ENCODE measurements around the gene ZNF148.
"Not testable (repeated sequence)": the region's sequence is repeated elsewhere in the genome, so short reads cannot be mapped to it uniquely, and the experiment has no call there.

ZNF148 gene, protein sequence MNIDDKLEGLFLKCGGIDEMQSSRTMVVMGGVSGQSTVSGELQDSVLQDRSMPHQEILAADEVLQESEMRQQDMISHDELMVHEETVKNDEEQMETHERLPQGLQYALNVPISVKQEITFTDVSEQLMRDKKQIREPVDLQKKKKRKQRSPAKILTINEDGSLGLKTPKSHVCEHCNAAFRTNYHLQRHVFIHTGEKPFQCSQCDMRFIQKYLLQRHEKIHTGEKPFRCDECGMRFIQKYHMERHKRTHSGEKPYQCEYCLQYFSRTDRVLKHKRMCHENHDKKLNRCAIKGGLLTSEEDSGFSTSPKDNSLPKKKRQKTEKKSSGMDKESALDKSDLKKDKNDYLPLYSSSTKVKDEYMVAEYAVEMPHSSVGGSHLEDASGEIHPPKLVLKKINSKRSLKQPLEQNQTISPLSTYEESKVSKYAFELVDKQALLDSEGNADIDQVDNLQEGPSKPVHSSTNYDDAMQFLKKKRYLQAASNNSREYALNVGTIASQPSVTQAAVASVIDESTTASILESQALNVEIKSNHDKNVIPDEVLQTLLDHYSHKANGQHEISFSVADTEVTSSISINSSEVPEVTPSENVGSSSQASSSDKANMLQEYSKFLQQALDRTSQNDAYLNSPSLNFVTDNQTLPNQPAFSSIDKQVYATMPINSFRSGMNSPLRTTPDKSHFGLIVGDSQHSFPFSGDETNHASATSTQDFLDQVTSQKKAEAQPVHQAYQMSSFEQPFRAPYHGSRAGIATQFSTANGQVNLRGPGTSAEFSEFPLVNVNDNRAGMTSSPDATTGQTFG

DNA sequence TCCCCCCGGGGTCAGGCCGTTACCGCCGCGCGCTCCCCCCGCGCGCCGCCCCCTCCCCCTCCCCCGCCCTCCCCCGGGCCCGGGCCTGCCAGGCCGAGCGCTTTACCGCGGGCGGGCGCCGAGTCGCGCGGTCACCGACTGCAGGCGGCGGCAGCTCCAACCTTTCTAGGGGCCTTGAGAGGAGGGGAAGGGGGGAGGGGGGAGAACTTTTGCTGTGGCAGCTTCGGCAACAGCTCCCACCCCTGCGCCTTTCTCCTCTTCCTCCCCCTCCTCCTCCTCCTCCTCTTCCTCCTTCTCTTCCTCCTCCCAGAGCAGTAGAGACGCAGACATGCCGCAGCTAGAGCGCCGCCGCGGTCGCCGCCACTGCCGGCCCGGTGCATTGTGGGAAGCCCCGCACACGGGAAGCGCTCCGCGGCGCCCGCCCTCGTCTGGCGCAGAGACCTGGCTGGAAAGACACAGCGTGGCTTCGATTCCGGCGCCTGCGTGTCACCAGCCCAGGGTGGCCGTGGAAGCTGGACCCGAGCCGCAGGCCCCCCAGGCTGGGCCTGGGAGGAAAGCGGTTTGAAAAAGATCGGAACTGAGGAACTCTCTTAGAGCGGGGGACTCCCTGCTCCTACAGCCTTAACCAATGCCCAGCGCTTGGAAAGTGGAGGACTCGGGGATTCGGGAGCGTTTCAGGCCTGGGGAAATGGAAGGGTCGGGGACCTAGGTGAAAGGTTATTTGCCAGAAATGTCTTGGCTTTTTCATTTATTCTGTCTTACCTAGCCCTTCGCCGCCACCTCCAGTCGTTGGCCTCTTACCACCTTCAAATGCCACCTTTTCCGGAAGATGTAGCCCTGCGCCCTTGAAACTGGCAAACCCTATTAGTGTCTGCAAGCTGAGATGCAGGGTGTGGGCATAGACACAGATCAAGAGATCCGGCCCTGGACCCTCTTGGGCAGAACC is at the start of gene ZNF148:
TSS of gene ZNF148 (minus strand) at position 330 of the 946 bp plus-strand sequence. CDS start 61,685 bp downstream, outside the sequence.
- peak; percentile 86 for DNase-seq (ENCODE audit: low read depth)

DNA sequence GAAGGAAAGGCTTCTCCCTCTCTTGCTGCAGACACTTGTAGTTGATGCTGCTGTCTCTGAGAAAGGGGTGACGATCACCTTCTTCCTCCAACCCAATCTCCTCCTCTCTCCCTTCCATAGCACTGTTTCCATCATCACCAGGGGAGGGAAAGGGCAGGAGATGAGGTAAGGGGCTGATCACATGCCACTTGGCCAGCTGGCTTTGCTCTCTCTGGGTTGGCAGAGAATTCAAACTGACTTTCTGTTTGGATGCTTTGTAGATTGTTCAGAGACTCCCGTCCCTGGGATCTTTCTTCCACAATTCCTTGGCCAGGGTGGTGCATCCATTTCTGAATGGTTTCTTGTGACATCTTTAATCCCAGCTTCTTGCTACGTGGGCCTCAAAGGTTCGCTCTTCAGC is 43.2 kb upstream of the ZNF148 start:
- DNase-seq (ENCODE audit: low read depth): no peak

DNA sequence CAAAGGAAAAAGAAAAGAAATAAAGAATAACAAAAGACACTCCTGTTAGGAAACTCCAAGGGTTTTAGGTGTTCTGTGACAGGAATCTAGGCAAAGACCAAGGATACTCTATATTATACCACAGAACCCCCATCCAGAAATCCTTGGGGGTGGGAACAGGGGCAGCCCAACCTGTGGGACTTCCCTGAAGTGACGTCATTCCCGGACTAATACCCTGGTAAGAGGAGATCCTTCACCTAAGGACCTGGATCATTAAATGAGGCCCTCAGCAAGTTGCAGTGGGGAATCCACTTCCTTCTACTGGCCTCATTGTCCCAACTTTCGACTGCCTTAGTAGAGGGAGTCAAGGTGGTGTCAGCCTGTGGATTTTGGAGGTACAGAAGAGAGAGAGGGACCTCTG is 41.1 kb upstream of the ZNF148 start:
- no peak for DNase-seq (ENCODE audit: low read depth)

DNA sequence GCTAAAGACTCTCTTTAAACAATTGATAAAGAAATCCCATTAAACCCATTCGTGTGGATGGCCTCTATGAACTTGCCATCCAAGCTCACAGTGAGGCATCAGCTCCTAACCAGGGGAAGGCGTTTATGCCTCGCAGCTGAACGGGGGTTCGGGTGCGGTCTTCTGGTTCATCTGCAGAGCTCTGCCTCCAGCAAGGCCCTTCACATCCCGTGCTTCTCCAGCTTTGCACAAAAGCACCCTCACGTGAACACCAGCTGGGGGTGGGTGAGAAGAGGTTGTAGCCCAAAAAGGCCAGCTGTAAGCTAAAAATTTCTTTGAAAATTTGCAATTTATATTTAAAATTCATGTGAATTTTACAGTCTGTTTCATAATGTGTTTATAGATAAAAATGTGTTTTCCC is 39.5 kb upstream of the ZNF148 start:
- no peak for DNase-seq (ENCODE audit: low read depth)

DNA sequence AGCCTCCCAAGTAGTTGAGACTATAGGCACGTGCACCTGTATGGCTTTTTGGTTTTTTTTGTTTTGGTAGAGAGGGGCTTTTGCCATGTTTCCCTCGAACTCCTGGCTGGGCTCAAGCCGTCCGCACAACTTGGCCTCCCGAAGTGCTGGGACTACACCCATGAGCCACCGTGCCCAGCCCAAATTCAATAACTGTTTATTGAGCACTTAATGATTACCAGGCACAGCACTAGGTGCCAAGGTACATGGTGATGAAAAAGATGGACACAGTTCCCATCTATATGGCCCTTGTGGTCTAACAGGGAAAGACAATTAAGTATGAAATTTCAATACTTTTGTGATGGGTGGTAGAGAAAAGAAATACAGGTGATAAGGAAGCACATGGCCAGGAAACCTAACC is 35.8 kb upstream of the ZNF148 start:
- DNase-seq (ENCODE audit: low read depth): no peak

DNA sequence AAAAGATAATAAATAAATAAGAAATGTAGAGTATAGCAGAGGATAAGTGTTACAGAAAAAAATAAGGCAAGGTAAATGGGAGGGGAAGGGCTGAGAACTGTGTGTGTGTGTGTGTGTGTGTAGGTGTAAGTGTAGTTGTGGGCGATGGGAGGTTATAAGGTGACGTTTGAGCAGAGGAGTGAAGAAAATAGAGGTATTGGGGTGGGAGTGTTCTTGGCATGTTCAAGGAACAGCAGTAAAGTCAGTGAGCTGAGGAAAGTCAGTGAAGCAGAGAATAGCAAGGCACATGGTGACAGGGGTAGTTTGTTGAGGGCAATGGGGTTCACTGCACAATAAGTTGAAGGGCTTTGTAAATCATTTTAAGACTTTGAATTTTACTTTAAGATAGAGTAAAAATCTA is 30.9 kb upstream of the ZNF148 start:
- DNase-seq (ENCODE audit: low read depth): no peak

DNA sequence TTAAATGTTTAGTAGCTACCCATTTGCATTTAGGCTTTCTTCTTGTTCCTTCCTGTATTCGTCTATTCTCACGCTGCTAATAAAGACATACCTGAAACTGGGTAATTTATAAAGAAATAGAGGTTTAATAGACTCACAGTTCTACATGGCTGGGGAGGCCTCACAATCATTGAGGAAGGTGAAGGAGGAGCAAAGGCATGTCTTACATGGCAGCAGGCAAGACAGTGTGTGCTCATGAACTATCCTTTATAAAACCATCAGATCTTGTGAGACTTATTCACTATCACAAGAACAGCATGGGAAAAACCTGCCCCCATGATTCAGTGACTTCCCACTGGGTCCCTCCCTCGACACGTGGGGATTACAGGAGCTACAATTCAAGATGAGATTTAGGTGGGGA is 30.4 kb upstream of the ZNF148 start:
- DNase-seq (ENCODE audit: low read depth): not testable (repeated sequence)

DNA sequence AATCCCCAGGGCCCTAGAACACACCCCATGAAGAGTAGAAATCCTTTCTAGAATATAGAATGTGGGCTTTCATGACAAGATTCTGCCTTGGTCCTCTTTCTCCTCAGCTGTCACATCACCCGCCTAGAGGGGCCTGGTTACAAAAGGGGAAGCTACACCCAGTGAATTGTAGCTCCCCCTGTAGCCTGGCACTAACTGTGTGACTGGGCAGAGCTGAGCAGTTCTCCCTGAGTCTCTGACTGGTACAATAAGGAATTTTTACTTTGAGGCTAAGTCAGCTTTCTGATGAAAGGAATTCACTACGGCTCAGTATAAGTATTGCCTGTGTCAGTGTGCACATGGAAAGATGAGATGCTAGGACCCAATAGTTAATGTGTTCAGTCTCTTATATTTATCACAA is 28.7 kb upstream of the ZNF148 start:
- DNase-seq (ENCODE audit: low read depth): no peak

DNA sequence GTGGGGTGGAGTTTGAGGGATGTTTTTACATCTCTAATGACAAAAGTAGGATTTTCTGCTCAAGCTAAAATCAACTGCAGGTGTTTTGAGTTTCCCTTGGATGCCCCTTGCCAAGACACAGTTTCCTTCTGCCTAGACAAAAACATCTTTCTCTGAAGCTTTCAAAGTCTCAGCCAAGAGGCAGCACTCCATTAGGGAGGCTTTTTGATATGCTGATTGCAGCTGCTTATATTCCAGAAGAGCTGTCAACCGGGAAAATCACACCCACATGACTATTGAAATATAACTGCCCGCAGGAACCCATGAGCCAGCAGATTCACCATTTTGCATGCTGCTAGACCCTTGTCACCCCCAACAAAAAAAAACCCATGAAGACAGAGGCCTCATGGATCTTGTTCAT is 27.5 kb upstream of the ZNF148 start:
- no peak for DNase-seq (ENCODE audit: low read depth)

DNA sequence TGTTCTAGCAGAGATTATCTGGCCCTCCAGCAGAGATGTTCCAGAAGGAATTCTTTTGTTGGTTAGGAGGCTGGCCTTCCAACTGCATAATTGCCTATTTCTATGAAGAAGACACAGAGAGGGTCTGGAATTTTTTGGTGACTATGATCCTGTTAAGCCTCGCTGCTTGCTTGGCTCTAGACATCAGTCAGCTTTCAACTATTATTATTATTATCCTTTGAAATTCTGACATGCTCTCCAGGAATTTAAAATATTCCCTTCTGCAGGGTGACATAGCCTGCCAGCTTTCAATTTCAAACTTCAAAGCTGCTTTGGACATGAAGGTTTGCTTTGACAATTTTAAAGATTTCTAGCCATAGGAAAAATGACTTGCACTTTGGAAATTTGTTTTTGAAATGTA is 26.3 kb upstream of the ZNF148 start:
- no peak for DNase-seq (ENCODE audit: low read depth)

DNA sequence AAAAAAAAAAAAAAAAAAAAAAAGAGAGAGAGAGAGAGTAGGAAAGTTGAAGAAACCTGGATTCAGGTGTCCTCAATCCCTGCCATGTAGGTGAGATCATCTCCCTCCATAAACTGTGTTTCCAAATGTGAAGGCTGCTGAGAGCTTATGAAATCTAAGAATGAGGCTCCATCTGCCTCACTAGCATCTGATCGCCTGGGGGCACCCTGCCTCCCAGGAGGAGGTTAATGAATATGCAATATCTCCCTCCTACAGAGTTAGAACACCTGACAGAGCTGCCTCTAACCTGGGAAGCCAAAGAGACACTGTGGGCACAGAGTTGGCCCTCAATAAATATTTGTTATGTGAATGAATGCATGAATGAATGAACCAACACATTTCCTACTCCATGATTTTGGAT is 23.8 kb upstream of the ZNF148 start:
- no peak for DNase-seq (ENCODE audit: low read depth)

DNA sequence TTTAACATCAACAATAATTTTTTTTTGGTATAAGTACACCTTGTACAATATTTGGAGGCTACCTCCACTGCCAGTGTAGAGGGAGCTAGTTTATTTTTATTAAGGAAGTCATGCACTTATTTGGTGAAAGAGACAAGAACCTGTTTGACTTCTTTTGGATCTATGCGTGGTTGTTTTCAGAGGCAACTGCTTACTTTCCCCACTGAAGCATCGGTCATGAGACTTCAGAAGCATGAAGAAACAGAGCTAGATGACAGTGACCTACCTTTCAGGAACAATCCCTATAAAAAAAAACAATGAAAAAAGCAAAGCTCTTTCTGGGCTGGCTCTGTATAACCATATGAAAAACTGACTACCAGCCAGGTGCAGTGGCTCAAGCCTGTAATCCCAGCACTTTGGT is 20.0 kb upstream of the ZNF148 start:
- no peak for DNase-seq (ENCODE audit: low read depth)

DNA sequence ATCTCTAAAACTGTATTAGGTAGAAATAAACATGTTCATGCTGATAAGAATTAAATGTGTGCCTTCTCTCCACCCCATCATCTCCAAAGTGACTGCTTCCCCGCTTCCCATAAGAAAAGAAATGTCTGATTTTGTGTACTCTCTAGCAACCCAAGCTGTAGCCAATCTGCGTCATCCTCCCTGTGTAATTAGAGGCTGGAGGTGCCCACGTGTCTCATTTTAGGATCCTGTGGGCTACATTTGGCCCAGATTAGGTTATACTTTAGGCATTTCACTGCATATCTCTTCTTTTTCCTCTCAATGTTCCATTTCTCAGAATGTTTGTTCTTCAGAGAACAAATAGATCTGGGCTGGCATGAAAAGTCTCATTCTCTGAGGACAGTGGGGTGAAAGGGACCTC is 19.3 kb upstream of the ZNF148 start:
- DNase-seq (ENCODE audit: low read depth): no peak

DNA sequence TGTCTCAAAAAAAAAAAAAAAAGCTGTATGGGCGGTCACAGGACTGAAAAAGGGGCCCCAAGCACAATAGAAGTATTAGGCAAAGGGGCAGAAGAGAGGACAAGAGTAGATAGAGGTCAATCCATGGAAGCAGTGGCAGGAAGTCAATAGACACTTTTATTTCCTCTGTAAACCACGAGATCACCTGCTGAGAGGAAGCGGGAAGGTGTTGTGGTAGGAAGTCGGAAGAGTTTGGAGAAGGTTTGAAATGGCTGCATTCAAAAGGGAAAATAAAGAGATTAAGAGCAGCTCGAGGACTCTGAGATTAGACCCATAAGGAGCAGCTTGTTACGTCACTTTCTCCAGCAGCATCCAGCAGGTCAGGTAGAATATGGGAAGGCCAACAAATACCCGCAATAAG is 14.2 kb upstream of the ZNF148 start:
- DNase-seq (ENCODE audit: low read depth): no peak

DNA sequence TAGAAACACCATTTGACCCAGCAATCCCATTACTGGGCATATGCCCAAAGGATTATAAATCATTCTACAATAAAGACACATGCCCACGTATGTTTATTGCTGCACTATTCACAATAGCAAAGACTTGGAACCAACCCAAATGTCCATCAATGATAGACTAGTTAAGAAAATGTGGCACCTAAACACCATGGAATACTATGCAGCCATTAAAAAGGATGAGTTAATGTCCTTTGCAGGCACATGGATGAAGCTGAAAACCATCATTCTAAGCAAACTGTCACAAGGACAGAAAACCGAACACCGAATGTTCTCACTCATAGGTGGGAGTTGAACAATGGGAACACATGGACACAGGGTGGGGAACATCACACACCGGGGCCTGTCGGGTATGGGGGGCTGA is 13.2 kb upstream of the ZNF148 start:
- DNase-seq (ENCODE audit: low read depth): not testable (repeated sequence)

DNA sequence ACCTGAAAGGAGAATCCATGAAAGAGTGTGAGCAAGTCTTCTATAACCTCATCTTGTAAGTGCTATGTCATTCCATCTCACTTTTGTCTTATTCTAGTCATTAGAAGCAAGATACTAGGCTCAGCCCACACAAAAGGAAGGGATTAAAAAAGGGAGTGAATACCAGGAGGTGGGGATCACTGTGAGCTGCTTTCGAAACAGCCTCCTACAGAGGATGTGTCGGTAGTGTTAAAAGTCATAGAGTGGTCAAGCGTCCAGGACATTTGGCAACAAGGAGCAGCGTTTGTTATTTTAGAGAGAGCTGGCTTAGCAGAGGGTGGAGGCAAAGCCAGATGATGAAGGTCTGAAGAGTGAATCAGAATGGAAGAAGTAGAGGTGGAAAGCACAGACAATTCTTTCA is 11.7 kb upstream of the ZNF148 start:
- no peak for DNase-seq (ENCODE audit: low read depth)

DNA sequence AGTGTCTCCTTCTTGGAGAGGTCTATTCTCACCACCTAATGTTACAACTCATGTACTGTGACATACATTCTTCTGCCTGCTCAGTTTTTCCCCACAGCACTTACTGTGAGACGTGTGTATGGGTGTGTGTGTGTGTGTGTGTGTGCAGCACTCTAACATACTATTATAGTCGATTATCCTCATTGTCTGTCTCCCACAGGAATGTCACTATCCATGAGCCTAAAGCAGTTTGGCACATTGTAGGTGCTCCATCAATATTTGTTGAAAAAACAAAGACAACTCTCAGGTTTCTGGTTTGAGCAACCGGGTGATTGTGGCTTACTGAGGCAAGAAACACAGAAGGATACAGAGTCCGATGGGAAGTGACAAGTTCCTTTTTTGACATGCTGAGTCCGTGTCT is 8.6 kb upstream of the ZNF148 start:
- no peak for DNase-seq (ENCODE audit: low read depth)

DNA sequence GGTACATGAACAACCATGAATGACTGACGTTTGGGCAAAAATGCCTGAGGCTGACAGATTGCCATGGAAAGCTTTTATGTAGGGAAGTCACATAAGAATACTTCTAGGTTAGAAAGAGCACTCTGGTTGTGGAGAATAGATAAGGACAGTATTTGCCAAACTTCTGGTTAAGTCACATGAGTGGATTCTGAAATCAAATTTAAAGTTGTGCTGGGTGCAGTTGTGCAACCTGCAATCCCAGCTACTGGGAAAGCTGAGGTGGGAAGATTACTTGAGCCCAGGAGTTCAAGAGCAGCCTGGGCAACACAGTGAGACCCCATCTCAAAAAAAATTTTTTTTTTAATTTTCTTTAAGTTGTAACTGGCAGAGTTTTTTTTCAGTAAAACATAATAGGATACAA is 7.2 kb upstream of the ZNF148 start:
- DNase-seq (ENCODE audit: low read depth): no peak

DNA sequence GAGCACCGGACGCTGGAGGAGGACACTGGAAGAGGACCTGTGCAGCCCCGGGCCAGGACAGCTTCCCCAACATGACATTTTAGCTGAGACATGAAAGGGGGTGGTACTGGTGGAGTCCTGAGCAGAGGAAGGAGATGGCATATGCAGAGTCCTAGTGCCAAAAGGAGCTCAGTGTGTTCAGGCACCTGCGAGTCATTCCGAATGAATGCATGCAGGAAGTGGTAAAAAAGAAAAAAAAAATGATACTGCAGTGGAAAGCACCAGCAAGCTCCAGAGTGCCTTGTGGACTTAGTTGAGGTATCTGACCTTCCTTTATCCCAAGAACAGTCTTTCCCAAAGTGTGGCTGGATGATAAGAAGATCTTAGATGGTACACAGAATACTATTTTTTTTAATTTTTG is 6.6 kb upstream of the ZNF148 start:
- DNase-seq (ENCODE audit: low read depth): no peak

DNA sequence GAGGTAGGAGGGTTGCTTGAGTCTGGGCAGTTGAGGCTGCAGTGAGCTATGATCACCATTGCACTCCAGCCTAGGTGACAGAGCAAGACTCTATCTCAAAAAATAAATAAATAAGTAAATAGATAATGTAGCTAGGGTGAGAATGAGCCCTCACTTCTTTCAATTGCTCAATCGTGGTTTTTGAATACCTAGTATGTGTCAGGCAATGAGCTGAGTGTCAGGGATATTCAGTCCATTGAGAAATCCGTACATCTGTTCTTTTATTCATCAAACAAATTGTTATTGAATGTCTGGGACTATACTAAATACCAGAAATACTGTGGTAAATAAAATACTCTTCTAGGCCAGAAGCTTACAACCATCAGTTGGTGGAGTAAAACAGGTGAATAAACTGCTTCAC is 6.2 kb upstream of the ZNF148 start:
- no peak for DNase-seq (ENCODE audit: low read depth)

DNA sequence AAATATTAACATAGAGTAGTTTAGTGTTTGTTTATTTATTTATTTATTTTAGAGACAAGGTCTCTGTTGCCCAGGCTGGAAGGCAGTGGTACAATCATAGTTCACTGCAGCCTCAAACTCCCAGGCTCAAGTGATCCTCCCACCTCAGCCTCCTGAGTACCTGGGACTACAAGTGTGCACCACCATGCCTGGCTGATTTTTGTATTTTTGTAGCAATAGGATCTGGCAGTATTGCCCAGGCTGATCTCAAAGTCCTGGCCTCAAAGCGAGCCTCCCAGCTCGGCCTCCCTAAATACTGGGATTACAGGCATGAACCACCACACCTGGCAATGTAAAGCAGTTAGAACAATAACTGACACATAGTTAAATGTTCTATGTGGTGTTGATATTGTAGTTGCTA is 4.4 kb upstream of the ZNF148 start:
- no peak for DNase-seq (ENCODE audit: low read depth)

DNA sequence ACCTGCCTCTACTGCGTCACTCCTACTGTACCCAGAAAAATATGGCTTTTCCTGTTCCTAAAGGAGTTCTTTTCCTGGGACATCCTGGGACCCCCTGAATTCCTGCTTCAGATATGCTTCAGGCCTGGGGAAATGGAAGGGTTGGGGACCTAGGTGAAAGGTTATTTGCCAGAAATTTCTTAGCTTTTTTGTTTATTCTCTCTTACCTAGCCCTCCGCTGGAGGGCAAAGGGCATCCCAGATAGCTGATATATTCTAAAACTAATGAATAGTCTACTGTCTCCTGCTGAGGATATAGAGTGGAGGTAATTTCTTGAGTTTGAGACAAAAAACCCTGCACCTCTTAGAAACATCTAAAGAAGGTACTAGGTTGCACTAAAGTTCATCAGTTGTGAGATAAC is 3.6 kb upstream of the ZNF148 start:
- no peak for DNase-seq (ENCODE audit: low read depth)

All from activated T-cell treated with anti-CD3 and anti-CD28 coated beads for 24 hours (primary cell).